SU-DHL-6 (cell line): Measurements from ENCODE around the gene MYOC.

Experiments used
- H2AFZ ChIP-seq: fragments of 200-600 bp; sonication (generic); 2 replicates; pipeline ENCODE4 v1.6.1; 2014; ENCODE audit warnings: low read depth, mild to moderate bottlenecking, moderate library complexity, mixed read lengths, antibody characterized with exemption, low read length; ENCODE audit not compliant: severe bottlenecking
- H3F3A ChIP-seq: fragments of 200-600 bp; shearing (Covaris generic); 2 replicates; pipeline ENCODE4 v1.6.0; 2016; ENCODE audit warnings: antibody characterized with exemption, mild to moderate bottlenecking; ENCODE audit not compliant: insufficient read depth
- H3K27ac ChIP-seq: fragments of 200-600 bp; sonication (generic); 2 replicates; pipeline ENCODE4 v1.5.1; 2016; ENCODE audit warnings: low read depth, mild to moderate bottlenecking, low read length, moderate library complexity, mixed read lengths
- H3K27me3 ChIP-seq: fragments of 200-600 bp; sonication (generic), shearing (Covaris generic); 2 replicates; pipeline ENCODE4 v1.6.0; 2014; ENCODE audit warnings: mild to moderate bottlenecking, low read length
- H3K36me3 ChIP-seq: fragments of 200-600 bp; sonication (generic); 2 replicates; pipeline ENCODE4 v1.6.1; 2014; ENCODE audit warnings: mild to moderate bottlenecking, low read length, mixed read lengths
- H3K4me2 ChIP-seq: fragments of 300-600, 200-600 bp; shearing (Covaris generic), sonication (generic); 2 replicates; pipeline ENCODE4 v1.6.0; 2014; ENCODE audit warnings: low read length, low read depth, mild to moderate bottlenecking; ENCODE audit not compliant: poor library complexity, severe bottlenecking
- H3K4me3 ChIP-seq: fragments of 200-600 bp; sonication (generic); 2 replicates; pipeline ENCODE4 v1.5.1; 2014; ENCODE audit warnings: antibody characterized with exemption, low read length, mild to moderate bottlenecking, mixed read lengths; ENCODE audit not compliant: insufficient read depth, poor library complexity, severe bottlenecking
- H3K79me2 ChIP-seq: fragments of 200-600 bp; sonication (generic); 2 replicates; pipeline ENCODE4 v1.6.1; 2014; ENCODE audit warnings: mild to moderate bottlenecking, low read length, moderate library complexity; ENCODE audit not compliant: insufficient read depth
- H3K9ac ChIP-seq: fragments of 200-600 bp; sonication (generic); 2 replicates; pipeline ENCODE4 v1.7.0; 2014; ENCODE audit warnings: mild to moderate bottlenecking, low read length
- H3K9me2 ChIP-seq: fragments of 200-600 bp; sonication (generic); replicated peaks from 2 replicates; pipeline ENCODE4 v1.6.1; 2014; ENCODE audit warnings: low read length; ENCODE audit not compliant: insufficient read depth
- H3K9me3 ChIP-seq: fragments of 200-600 bp; sonication (generic); 2 replicates; pipeline ENCODE4 v1.6.1; 2014; ENCODE audit warnings: low read length, mixed read lengths; ENCODE audit not compliant: insufficient read depth
- H4K20me1 ChIP-seq: fragments of 200-600 bp; sonication (generic); 2 replicates; pipeline ENCODE4 v1.6.1; 2014; ENCODE audit warnings: low read depth, mild to moderate bottlenecking, antibody characterized with exemption, low read length, moderate library complexity, mixed read lengths
- CTCF ChIP-seq: fragments of 200-600 bp; sonication (generic); IDR thresholded peaks from one replicate; pipeline ENCODE4 v1.5.1; 2017; ENCODE audit warnings: antibody characterized with exemption, mild to moderate bottlenecking, low read length, moderate library complexity; ENCODE audit not compliant: insufficient read depth, poor library complexity, severe bottlenecking
- EZH2phosphoT487 ChIP-seq: fragments of 200-600 bp; sonication (generic), shearing (Covaris generic); conservative IDR thresholded peaks from 2 replicates; pipeline ENCODE4 v1.6.1; 2018; ENCODE audit warnings: mild to moderate bottlenecking, antibody characterized with exemption, low read length, moderate library complexity, mixed read lengths

The MYOC gene

GRCh38 chr1:171670739-171671138, 18.3 kb upstream of the MYOC start:
- Histone ChIP-seq H3K79me2 (no peaks in the 10 kb centered on the region), H3K9me3 (no peaks in the 10 kb centered on the region), H3K4me3 (no peak overlapping the region), H3K27me3 (no peaks in the 10 kb centered on the region), H4K20me1 (no peaks in the 10 kb centered on the region), H3K9me2 (no peaks in the 10 kb centered on the region), H3F3A (no peaks in the 10 kb centered on the region), H2AFZ (no peak overlapping the region), H3K9ac (no peak overlapping the region), H3K27ac (no peak overlapping the region), H3K4me2 (no peak overlapping the region), H3K36me3 (no peaks in the 10 kb centered on the region)
- TF ChIP-seq EZH2phosphoT487 (no peak), CTCF (no peak)

- H3K4me3 ChIP-seq: no peak overlapping the region
- H3K27ac ChIP-seq: no peak overlapping the region
- no peaks in the 10 kb centered on the region for H3K79me2 ChIP-seq
- no peaks in the 10 kb centered on the region for H3F3A ChIP-seq
- no peak overlapping the region for H3K4me2 ChIP-seq
- H3K9me2 ChIP-seq: no peaks in the 10 kb centered on the region
- no peak overlapping the region for H2AFZ ChIP-seq
- H3K27me3 ChIP-seq: no peaks in the 10 kb centered on the region
- no peak for TF ChIP-seq EZH2phosphoT487
- no peaks in the 10 kb centered on the region for H4K20me1 ChIP-seq
- no peaks in the 10 kb centered on the region for H3K36me3 ChIP-seq
- no peak overlapping the region for H3K9ac ChIP-seq
- no peaks in the 10 kb centered on the region for H3K9me3 ChIP-seq
Measured at GRCh38 chr1:171668372-171668771, 15.9 kb upstream of the MYOC start.

- TF ChIP-seq CTCF: no peak
- TF ChIP-seq EZH2phosphoT487: no peak
- H4K20me1 ChIP-seq: no peaks in the 10 kb centered on the region
Measured at GRCh38 chr1:171666114-171666769, 13.8 kb upstream of the MYOC start.

GRCh38 chr1:171664976-171665375, 12.5 kb upstream of the MYOC start:
- Histone ChIP-seq H3K27ac (no peak overlapping the region), H2AFZ (no peak overlapping the region), H3K9me3 (no peaks in the 10 kb centered on the region), H3K9ac (no peak overlapping the region), H3K4me3 (no peak overlapping the region), H3K36me3 (no peaks in the 10 kb centered on the region), H3K4me2 (no peak overlapping the region), H3K9me2 (no peaks in the 10 kb centered on the region), H3F3A (no peaks in the 10 kb centered on the region), H4K20me1 (no peaks in the 10 kb centered on the region), H3K79me2 (no peaks in the 10 kb centered on the region), H3K27me3 (no peaks in the 10 kb centered on the region)
- TF ChIP-seq EZH2phosphoT487: no peak
- TF ChIP-seq CTCF: no peak

More at GRCh38 chr1:171666114-171666769, 13.8 kb upstream of the MYOC start:
- H2AFZ ChIP-seq: no peak overlapping the region
- H3K27ac ChIP-seq: no peak overlapping the region
- H3K9me3 ChIP-seq: no peaks in the 10 kb centered on the region
- H3F3A ChIP-seq: no peaks in the 10 kb centered on the region
- H3K9ac ChIP-seq: no peak overlapping the region
- no peaks in the 10 kb centered on the region for H3K36me3 ChIP-seq
- no peaks in the 10 kb centered on the region for H3K79me2 ChIP-seq
- no peak overlapping the region for H3K4me3 ChIP-seq
- no peaks in the 10 kb centered on the region for H3K27me3 ChIP-seq
- H3K4me2 ChIP-seq: no peak overlapping the region
- H3K9me2 ChIP-seq: no peaks in the 10 kb centered on the region
